GDM1 (cell line): Measurements from ENCODE around the gene HRCT1.
"Not testable (repeated sequence)": the region's sequence is repeated elsewhere in the genome, so short reads cannot be mapped to it uniquely, and the experiment has no call there.

ENCODE experiments used
- DNase-seq: peaks from one replicate; lab custom pipeline; 2025; lab: John Stamatoyannopoulos, UW

The HRCT1 gene

DNA sequence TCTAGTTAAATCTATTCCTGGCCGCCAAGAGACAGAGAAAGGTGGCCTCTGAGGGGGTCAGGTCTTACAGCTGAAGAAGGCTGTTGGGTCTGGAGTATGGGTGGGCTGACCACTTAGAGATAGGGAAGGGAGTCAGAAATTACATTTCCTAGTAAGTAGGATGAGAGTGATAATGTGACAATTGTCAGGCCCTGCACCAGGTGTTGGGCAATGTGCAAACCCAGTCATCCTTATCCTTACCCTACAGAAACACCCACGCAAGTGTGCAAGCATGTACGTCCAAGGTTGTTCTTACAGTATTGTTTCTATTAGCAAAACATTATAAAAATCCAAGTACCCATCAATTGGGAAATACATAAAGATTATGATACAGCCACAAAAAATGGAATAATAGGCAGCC, 12.8 kb downstream of the HRCT1 start:
- no peak for DNase-seq

DNA sequence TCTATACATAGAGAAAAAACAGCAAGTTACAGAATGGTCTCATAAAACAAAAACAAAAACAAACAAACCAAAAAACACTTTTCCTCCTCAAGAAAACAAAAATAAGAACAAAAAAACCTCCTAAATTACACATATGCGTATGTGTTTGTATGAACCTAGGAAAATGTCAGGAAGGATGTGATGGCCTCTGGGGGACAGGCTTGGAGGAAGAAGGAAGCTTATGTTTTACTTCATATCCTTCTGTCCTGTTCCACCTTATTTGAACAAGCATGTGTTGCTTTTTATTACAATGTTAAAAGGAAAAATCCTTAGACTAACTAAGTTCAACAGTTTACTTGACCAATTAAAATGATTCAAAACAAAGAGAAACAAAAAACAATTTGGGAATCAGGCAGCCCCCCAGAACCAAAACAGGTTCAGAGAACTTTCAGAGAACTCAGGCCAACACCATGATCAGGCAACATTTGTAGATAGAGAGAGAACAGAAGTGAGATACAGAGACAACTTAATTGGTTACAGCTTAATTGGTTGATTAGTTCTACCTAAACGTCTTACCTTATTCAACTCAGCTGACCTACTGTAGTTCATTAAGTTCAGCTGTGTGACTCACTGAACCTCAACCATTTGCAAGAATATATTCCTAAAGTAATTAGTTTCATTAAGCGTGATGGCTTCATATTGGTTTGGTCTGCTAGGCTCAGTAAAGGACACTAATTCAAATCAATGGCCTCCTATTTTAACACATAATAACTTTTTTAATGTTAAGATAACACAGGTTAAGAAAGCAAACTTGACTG, 13.4 kb downstream of the HRCT1 start:
- DNase-seq = no peak

DNA sequence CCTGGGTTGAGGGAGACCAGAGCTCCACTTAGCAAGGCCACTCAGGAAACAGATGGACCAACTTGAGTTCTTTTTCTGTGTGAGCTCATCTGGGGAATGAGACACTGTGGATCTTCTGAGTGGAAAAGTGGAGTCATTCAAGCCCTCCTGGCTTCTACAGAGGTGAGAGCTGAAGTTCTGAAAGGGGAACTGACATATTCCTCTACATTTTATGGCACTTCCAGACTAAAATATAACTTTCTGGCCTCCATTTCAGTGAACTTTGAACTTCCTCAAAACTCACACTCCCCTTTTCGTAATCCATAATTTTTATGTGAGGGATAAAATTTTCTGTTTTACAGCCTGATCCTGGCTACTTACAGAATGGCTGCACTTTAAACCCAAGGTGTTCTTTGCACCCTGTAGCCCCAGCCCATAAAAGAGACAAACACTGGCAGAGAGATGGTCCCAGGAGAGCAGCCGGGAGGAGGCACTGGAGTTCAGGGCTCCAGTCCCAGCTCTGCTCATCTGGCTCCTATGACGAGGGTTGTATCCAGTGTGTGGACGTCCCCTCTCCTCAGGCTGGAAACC, 14.1 kb downstream of the HRCT1 start:
- DNase-seq = no peak

DNA sequence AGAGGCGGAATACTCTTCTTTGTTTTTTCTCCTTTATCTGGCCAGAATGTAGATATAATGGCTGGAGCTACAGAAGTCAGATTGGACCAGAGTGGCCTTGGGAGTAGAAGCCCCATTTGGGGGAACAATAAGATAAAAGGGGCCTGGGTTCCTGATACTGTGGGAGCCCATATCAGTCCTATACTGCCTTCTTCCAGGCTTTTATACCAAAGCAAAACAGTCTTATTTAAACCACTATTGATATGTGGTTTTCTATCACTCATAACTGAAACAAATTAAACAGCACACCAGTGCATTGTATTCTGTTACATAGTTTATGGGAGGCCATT, 17.6 kb downstream of the HRCT1 start:
- DNase-seq = no peak

DNA sequence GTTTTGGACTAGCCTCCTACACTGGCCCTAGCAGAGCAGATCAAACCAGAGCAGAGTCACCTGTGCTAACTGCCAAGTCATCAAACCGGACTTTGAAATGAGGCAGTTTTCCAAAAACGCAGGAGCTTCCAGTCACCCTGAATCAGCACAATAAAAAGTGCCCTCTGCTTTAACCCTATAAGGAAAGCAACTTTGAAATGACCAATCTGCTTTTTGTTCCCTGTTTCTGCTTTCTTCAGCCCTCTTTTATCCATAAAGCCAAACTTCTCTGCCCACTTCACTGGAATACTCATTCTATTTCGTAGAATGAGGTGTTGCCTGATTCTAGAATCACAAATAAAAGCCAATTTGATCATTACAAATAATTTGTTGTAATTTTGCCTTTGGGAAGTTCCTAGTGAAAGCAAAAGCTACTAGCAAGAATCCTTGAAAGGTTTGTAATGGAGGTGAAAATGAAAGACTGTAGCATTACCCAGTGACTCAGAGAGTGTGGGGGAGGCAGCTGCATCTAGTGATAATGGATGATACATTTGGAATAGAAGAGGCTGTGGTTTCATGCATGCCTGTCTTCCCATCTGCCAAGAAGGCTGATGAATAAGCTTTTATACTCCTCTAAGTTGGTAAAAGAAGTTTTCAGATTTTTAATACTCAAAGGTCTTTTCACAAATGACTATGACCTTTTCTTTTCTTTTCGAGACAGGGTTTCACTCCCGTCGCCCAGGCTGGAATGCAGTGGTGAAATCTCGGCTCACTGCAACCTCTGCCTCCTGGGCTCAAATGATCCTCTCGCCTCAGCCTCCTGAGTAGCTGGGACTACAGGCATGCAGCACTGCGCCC, 18.1 kb downstream of the HRCT1 start:
- DNase-seq = peak; percentile 18

DNA sequence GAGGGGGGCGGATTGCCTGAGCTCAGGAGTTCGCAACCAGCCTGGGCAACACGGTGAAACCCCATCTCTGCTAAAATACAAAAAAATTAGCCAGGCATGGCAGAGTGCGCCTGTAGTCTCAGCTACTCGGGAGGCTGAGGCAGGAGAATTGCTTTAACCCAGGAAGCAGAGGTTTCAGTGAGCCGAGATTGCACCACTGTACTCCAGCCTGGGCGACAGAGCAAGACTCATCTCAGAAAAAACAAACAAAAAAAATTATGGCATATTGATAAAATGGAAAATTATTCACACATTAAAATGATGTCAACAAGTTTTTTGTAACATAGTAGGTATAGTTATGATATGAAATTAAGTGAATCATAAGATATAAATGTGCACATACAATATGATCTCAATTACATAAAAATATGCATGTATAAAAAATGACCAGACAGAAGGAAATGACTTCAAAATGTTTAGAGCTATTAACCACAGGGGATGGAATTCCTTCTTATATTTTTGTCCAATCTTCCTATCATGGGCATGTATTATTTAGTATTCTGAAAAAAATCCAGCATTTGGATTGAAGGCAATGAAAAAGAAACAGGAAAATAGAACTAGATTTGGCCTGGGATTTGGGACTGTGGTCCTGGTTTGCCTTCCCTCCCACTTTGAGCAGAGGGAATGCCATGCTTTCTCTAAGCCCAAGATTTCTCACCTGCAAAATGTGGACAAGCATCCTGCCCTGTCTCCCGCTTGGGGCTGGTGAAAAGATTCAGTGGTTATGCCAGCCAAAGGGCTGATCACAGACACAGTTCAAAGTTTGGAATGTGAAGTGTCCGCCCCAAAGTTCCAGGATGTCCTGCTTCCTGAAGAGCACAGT, 22.8 kb downstream of the HRCT1 start:
- DNase-seq = no peak

DNA sequence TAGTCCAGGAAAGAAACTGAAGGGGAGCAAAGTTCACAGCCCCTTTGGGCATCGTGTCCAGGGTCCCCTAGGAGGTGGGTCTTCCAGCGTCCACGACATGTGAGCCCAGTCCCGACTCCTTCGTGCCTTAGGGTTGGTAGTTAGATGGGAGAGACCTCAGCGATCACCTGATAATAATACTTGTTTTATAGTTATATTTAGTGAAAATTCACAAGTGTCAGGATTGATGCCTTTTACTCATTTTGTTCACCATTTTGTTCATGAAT, 23.4 kb downstream of the HRCT1 start:
- no peak for DNase-seq

DNA sequence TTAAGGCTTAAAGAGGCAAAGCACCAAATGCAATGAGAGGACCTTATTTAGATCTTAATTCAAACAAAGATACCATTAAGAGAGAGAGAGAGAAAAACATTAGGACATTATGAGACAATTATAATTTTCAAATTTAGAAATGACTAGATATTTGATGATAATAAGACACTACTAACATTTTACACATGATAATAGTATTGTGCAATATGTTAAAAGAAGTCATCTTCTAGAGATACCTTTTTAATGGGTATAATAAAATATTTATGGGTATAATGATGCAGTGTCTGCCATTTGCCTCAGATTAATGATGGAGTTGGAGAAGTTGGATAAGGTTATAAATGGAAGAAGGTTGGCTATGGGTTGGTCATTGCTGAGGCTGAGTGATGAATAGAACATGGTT, 24.5 kb downstream of the HRCT1 start:
- no peak for DNase-seq

DNA sequence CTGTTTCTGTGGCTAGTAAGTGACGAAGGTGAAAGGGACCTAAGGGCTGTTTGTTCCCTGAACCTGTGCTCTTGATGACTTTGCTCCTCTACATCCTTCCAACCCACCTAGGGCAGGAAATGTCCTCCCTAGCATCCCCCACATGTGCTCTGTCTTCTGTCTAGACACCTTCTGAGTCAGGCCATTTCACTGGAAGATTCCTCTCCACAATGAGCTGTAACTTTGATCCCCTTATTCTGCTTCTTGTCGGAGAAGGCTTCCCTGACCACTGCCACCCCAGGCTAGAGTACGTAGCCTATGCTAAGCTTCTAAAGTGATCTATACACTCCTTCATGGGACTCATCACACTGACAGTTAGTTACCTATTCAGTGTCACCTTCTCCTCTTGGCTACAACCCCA, 25.0 kb downstream of the HRCT1 start:
- no peak for DNase-seq

DNA sequence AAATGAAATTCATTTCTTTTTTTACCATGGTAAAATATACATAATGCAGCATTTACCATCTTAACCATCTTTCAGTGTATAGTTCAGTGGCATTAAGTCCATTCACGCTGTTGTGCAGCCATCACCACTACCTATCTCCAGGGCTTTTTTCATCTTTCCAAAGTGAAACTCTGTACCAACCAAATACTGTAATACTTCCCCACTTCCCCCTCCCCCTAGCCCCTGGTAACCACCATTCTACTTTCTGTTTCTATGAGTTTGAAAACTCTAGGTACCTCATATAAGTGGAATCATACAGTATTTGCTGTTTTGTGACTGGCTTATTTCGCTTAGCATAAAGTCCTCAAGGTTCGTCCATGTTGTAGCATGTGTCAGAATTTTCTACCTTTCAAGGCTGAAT, 26.7 kb downstream of the HRCT1 start:
- DNase-seq = no peak

DNA sequence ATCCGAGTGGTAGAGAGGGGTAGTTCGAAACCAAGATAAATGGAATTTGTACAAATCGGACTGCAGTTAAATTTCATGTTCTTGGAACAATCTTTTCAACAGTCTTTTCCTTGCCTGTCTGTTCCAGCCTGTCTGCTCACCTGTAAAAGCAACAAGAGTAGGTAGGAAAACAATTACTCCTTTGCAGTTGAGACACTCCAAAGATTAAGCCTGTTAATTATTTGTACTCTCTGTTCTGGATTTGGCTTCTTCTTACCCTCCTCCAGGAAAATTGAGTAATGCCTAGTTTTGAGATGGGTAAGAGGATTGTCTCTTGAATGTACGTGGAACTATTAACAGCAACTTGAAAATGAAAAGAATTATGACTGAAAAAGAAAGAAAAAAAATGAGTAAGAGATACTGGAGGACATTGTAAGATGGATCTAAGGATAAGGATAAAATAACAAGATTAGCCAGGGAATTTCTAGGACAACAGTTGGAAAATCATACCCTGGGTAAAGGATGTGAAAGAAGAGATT, 27.6 kb downstream of the HRCT1 start:
- DNase-seq = no peak

DNA sequence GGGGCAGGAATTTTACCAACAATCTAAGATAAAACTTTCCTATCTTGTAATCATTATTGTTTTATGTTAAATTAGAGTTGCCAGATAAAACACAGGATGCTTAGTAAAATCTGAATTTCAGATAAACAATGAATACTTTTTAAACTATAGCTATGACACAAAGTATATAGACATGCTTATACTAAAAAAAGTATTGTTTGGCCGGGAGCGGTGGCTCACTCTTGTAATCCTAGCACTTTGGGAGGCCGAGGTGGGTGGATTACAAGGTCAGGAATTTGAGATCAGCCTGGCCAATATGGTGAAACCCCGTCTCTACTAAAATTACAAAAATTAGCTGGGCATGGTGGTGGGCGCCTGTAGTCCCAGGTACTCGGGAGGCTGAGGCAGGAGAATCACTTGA, 28.1 kb downstream of the HRCT1 start:
- not testable (repeated sequence) for DNase-seq

DNA sequence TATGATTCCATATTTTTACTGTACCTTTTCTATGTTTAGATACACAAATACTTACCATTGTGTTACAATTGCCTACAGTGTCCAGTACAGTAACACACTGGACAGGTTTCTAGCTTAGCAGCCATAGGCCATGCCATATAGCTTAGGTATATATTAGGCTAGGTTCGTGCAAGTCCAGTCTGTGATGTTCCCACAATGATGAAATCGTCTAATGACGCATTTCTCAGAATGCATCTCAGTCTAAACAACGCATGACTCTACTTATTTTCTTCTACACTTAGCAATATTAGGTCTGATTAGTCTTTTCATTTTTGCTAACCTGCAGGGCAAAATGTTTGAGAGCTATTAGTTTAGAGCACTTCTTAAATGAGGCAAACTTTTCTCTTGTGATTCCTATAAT, 29.3 kb downstream of the HRCT1 start:
- no peak for DNase-seq

DNA sequence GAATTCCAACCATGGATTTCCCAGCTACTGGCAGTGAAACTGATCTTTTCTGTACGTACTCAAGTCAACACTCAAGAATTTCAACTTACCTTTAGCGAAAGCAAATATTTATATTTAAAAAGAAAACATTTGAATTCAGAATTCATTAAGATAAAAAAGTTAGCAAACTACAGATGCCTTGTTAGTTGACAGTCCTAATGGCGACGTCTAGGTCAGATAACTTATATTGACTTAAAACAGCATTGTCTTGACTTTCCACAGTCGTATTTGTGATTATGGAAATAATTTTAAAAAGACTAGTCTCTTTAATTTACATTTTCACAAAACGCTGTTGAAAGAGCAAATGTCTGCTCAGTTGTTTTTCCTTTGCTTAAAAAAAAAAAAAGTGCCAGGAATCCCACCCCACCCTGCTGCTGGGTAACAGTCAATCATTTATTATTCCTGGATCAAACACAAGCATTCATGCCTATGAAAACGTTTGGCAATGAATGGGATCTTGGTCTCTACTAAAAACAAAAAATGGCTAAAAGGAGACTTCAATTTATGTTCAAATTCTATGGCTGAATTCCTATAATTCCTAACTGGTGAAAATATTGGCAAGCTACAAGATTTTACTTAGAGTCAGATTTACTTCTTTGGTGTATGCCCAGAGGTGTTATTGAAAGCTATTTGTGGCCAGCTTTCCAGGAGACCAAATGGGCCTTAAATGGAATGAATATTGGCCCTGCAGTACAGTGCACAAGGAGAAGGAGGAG, 29.9 kb downstream of the HRCT1 start:
- no peak for DNase-seq

DNA sequence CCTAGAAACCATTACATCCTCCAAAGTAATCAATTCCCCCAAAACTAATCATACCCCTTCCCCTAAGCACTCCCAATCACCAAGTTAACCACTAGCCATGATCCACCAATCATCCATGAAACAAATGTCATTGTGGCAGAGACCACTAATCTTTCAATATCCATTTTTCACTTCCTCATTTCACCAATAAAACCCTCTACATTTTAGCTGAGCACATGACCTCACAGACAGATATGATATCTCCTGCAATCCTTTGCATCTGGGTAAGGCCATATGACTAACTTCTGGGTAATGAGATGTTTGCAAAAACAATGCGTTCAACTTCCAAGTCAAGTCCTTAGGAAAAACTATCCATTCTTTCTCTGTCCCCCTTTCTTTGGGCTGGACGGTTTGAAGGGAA, 31.2 kb downstream of the HRCT1 start:
- DNase-seq = no peak

DNA sequence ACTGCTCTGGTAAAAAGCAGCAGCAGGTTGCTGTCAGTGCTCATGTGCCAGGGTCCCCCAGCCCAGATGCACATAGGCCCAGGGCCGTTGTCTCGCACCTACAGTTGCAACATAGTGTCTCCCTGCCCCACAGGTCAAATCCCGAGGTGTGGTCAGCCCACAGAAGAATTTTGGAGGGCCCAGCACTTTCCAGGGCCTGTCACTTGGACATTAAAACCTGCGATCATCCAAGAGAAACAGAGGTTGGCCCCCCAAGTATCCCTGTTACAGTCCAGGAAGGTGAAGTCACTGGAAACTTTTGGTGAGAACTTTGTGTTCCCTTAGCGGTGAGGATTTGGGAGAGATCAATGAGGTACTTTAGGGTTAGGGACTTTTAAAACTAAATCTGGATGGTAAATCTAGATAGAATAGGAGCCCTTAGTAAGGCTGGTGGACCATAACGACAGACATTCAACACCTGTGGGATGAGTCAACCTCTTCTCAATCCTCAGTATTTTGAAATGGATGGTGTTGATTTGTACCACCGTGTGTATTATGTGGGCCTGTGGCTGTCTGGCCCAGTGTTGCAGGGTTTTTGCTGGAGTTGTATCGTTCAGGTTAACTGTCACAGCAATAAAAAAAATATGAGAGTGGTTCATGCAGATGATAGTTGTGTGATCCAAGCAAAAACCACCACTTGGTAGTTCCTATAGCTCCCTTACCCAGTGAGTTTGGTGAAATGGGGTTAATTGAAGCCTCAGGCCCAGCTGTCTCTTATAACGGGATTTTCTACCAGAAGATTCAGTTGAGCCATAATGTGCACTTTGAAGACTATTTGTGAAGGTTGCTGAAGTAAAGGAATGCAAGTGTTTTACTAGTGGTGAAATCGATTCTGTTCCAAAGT, 32.7 kb downstream of the HRCT1 start:
- no peak for DNase-seq

DNA sequence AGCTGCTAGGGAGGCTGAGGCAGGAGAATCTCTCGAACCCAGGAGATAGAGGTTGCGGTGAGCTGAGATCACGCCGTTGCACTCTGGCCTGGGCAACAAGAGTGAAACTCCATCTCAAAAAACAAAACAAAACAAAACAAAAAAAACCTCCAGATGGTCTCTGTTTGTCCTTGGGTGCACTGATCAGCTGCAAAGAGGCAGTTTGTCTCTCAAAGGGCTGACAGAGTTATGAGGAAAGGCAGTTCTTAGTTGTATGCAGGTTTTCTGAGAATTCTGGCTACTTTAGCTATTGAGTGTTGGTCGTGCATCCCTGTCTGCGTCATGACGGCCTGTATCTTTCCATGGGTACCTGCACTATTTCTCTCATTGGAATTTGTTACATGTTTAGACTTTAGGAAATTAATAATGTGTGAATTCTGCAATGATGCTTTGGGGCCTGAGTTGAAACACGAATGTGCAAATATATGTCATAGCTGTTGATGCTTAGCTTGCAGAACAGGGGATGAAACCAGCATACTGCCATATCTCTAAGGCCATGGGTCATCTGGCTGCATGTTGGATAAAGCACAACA, 33.8 kb downstream of the HRCT1 start:
- DNase-seq = no peak

DNA sequence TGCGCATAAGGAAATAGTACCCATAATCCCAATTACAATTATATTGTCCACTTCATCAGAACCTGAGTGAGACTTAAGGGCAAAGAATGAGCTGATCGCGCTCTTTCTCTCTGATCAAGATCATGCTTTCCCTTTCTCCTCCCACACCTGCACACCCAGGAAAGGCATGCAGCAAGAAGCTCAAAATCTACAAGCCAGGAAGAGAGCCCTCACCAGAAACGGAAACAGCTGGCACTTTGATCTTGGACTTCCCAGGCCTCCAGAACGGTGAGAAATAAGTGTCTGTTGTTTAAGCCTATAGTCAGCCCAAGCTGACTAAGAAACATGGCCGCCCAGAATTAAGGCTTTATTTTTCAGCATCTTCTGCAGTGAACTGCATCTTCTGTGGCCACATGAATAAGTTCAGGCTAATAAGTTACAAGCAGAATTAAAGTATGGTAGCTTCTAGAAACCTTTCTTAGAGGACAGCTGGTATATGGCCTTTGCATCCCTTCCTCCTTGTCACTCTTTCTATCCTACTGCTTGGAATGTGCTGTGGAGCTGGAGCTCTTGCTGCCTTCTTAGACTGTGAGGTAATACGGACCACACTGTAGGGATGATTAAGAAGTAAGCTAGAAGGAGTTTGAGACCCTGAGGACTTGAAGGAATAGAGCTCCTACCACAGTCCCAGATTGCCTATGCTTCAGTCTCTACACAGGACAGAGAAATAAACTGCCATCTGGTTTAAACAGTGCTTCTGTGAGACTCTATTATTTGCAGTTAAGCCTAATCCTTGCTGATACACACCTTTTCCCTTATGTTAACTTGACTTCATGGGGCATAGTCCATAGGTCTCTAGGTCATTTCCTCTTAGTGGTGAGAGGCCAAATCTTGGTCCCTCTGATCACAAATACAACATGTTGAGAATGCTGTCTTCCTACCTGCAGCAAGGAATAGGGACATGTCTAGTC, 34.7 kb downstream of the HRCT1 start:
- no peak for DNase-seq

DNA sequence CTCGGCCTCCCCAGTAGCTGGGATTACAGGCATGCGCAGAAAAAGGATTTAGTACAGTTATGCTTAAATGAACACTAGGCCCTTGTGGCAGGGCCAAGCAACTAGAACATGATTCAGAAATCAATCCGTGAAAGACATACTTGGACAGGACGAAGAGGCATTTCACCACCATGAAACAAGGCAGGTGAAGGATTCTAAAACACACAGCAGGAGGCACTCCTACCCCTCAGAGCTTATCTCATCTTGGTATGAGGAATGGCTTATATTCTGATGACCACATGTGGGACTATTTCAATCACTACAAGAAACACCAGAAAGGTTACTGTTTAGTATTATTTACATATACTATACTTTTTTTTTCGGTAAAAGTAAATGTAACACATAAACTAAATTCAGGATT, 36.3 kb downstream of the HRCT1 start:
- no peak for DNase-seq
